ENCODE measurements around the gene AQR. TPM values are rescaled to one million over a fixed set of nuclear protein-coding genes. Genes with fewer than 3 reads are reported as not detected.

AQR gene
- total RNA-seq, 1 experiment from 2014 or later, result 26.1 TPM

DNA sequence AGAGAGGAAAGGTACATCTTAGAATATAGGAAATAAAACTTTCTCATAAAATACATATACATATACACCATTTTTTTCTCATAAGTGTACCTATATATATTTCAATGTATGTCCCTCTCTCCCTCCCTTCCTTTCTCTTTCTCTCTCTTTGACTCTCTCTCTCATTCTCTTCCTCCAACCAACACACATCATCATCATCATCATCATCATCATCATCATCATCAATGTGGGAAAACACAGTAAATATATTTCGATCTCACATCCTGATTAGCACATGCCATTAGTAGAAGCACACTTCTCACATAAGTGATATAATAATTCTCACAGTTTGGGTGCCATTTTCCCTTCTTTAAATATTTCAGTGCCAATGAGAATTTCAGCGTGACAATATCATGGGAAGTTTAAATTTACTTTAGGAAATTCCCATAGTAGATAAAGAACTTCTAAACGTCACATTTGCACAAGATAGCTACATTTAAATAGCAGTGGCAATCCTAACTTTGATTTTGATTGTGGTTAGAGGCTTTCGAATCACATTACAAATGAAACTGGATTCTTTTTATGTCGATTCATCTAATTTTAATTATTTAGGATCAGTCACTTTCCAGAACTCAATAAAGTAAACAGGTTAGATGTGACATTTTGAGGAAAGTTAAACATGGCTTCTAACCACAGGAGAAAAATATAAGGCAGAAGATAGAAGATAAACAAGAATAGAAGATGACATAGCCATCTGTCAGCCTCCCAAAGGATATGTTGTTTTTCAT, 141.2 kb downstream of the AQR start:
- Histone ChIP-seq H3K9me3 (ENCODE audit: low read length) (no peaks in the 10 kb centered on the region), H4K20me1 (ENCODE audit: low read length) (no peaks in the 10 kb centered on the region), H2AFZ (ENCODE audit: low read length) (no peak overlapping the region), H3F3A (ENCODE audit: low read length, unreplicated experiment) (no peaks in the 10 kb centered on the region), H3K36me3 (ENCODE audit: low read depth, low read length) (no peaks in the 10 kb centered on the region), H3K27ac (ENCODE audit: low read length) (no peak overlapping the region), H3K4me2 (ENCODE audit: low read length) (peak overlapping the region; percentile 37), H3K9ac (ENCODE audit: low read length) (no peak overlapping the region), H3K27me3 (ENCODE audit: low read length) (no peaks in the 10 kb centered on the region; the same call in 1 of the 2 replicates), H3K79me2 (ENCODE audit: low read length) (no peaks in the 10 kb centered on the region), H3K9me2 (replicated peaks; ENCODE audit: low read length) (no peaks in the 10 kb centered on the region), H3K4me3 (ENCODE audit: low read length) (0 out of 2 replicates have a peak overlapping the region, but pooled peaks have one; percentile 13), H3K4me1 (ENCODE audit: insufficient read depth, low read length) (peaks cover 13% of the 10 kb centered on the region; the same call in 1 of the 2 replicates)
- ATAC-seq, result peak; percentile 79
- CTCF ChIA-PET, result no interaction called here
- intact Hi-C loops (cut with micrococcal nuclease), result no loop called here
- BruUV-seq (replicated peaks), result no TSS peak
- TF ChIP-seq EZH2 (IDR thresholded peaks at IDR 0.05; ENCODE audit: low read length, unreplicated experiment), result no peak
- TF ChIP-seq CTCF (conservative IDR thresholded peaks at IDR 0.05; ENCODE audit: low read depth, low read length), result no peak
- no peak for TF ChIP-seq EZH2phosphoT487 (IDR thresholded peaks at IDR 0.05; ENCODE audit: borderline replicate concordance, low read length)
- peak; percentile 44 for DNase-seq
- POLR2A ChIA-PET (ENCODE audit: unreplicated experiment), result no interaction called here

- Histone ChIP-seq H3K9me2 (replicated peaks; ENCODE audit: low read length) (no peaks in the 10 kb centered on the region), H4K20me1 (ENCODE audit: low read length) (no peaks in the 10 kb centered on the region), H3K4me3 (ENCODE audit: low read length) (no peak overlapping the region), H3K27me3 (ENCODE audit: low read length) (peaks cover 3% of the 10 kb centered on the region; the same call in 1 of the 2 replicates), H2AFZ (ENCODE audit: low read length) (no peak overlapping the region), H3K4me2 (ENCODE audit: low read length) (no peak overlapping the region), H3K36me3 (ENCODE audit: low read depth, low read length) (no peaks in the 10 kb centered on the region), H3K27ac (ENCODE audit: low read length) (no peak overlapping the region), H3K9me3 (ENCODE audit: low read length) (no peaks in the 10 kb centered on the region), H3K4me1 (ENCODE audit: insufficient read depth, low read length) (no peaks in the 10 kb centered on the region), H3K9ac (ENCODE audit: low read length) (no peak overlapping the region), H3K79me2 (ENCODE audit: low read length) (no peaks in the 10 kb centered on the region), H3F3A (ENCODE audit: low read length, unreplicated experiment) (no peaks in the 10 kb centered on the region)
- CTCF ChIA-PET, result no interaction called here
- ATAC-seq (no peak), DNase-seq (no peak)
- no TSS peak for BruUV-seq (replicated peaks)
- intact Hi-C loops (cut with micrococcal nuclease), result no loop called here
- POLR2A ChIA-PET (ENCODE audit: unreplicated experiment), result no interaction called here
- no peak for TF ChIP-seq EZH2 (IDR thresholded peaks at IDR 0.05; ENCODE audit: low read length, unreplicated experiment)
- no peak for TF ChIP-seq EZH2phosphoT487 (IDR thresholded peaks at IDR 0.05; ENCODE audit: borderline replicate concordance, low read length)
- TF ChIP-seq CTCF (conservative IDR thresholded peaks at IDR 0.05; ENCODE audit: low read depth, low read length), result no peak
These were observed 147.7 kb downstream of the AQR start for GRCh38 chr15:34821831-34822230.

DNA sequence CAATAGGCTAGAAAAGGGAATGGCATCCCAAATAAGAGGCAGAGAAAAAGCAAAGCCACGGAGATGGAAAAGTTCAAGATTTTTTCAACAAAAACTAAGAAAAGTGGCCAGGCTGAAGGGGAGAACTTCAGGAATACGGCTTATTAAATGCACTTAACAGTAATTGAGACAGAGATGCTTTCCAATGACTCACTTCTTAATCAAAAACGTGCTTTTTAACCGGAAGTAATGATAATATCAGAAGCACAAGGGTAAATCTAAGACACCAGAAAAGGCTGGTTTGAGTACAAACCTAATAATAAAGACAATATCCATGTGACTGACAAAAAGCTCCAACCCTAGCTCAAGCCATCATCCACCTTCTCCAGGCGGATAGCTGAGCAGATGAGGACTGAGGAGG, 149.4 kb downstream of the AQR start:
- no peak overlapping the region for H3K27ac ChIP-seq (ENCODE audit: low read length)
- no peak for ATAC-seq
- CTCF ChIA-PET, result interaction anchor here (0.6 kb wide), 1 partner anchor 196 kb away, joined by 5 read pairs; no protein-coding TSS in a partner anchor

More for the DNA sequence above, 149.4 kb downstream of the AQR start:
- Histone ChIP-seq H2AFZ (ENCODE audit: low read length) (no peak overlapping the region), H3F3A (ENCODE audit: low read length, unreplicated experiment) (no peaks in the 10 kb centered on the region), H4K20me1 (ENCODE audit: low read length) (no peaks in the 10 kb centered on the region), H3K79me2 (ENCODE audit: low read length) (no peaks in the 10 kb centered on the region), H3K4me2 (ENCODE audit: low read length) (no peak overlapping the region), H3K4me3 (ENCODE audit: low read length) (no peak overlapping the region), H3K9me2 (replicated peaks; ENCODE audit: low read length) (no peaks in the 10 kb centered on the region), H3K27me3 (ENCODE audit: low read length) (peaks cover 5% of the 10 kb centered on the region; the same call in 1 of the 2 replicates), H3K4me1 (ENCODE audit: insufficient read depth, low read length) (no peaks in the 10 kb centered on the region), H3K36me3 (ENCODE audit: low read depth, low read length) (no peaks in the 10 kb centered on the region), H3K9ac (ENCODE audit: low read length) (no peak overlapping the region), H3K9me3 (ENCODE audit: low read length) (no peaks in the 10 kb centered on the region)
- DNase-seq, result no peak
- no TSS peak for BruUV-seq (replicated peaks)
- TF ChIP-seq EZH2 (IDR thresholded peaks at IDR 0.05; ENCODE audit: low read length, unreplicated experiment), result no peak
- no peak for TF ChIP-seq EZH2phosphoT487 (IDR thresholded peaks at IDR 0.05; ENCODE audit: borderline replicate concordance, low read length)
- no peak for TF ChIP-seq CTCF (conservative IDR thresholded peaks at IDR 0.05; ENCODE audit: low read depth, low read length)
- POLR2A ChIA-PET (ENCODE audit: unreplicated experiment), result no interaction called here
- intact Hi-C loops (cut with micrococcal nuclease), result no loop called here

Measured in PC-3 (cell line).